Endodermal cell (in vitro differentiated cells): ENCODE measurements around the gene MCOLN1. TPM values are rescaled to one million over a fixed set of nuclear protein-coding genes. Genes with fewer than 3 reads are reported as not detected.

Experiments
- DNase-seq: peaks from one replicate; pipeline ENCODE4 v3.0.0-alpha.2; 2017
- H3K27ac ChIP-seq: 2 replicates; pipeline ENCODE4 v1.5.1; 2013; ENCODE audit warnings: mild to moderate bottlenecking, low read depth, low read length, moderate library complexity
- H3K27me3 ChIP-seq: 2 replicates; pipeline ENCODE4 v1.6.1; 2013; ENCODE audit warnings: mild to moderate bottlenecking, low read length, moderate library complexity; ENCODE audit not compliant: insufficient read depth, control insufficient read depth, poor library complexity, severe bottlenecking
- H3K36me3 ChIP-seq: 2 replicates; pipeline ENCODE4 v1.7.0; 2013; ENCODE audit warnings: mild to moderate bottlenecking, low read length, moderate library complexity; ENCODE audit not compliant: control insufficient read depth, insufficient read depth
- H3K4me1 ChIP-seq: one replicate; pipeline ENCODE4 v1.7.0; 2013; ENCODE audit warnings: low read length; ENCODE audit not compliant: control insufficient read depth, insufficient read depth
- H3K4me3 ChIP-seq: 2 replicates; pipeline ENCODE4 v1.5.1; 2013; ENCODE audit warnings: mild to moderate bottlenecking, low read length, moderate library complexity
- H3K9ac ChIP-seq: 2 replicates; pipeline ENCODE4 v1.6.1; 2013; ENCODE audit warnings: mild to moderate bottlenecking, low read length, moderate library complexity; ENCODE audit not compliant: poor library complexity, severe bottlenecking; ENCODE audit errors: extremely low read depth
- H3K9me3 ChIP-seq: 2 replicates; pipeline ENCODE4 v1.6.1; 2013; ENCODE audit warnings: mild to moderate bottlenecking, low read length, moderate library complexity; ENCODE audit not compliant: control insufficient read depth
- H3K27ac Mint-ChIP-seq: 2 replicates; pipeline ENCODE4 v1.8.0; 2020; ENCODE audit warnings: mixed read lengths
- H3K27me3 Mint-ChIP-seq: 2 replicates; pipeline ENCODE4 v1.8.0; 2021; ENCODE audit warnings: mild to moderate bottlenecking, mixed read lengths; ENCODE audit not compliant: insufficient read depth
- H3K36me3 Mint-ChIP-seq: 2 replicates; pipeline ENCODE4 v1.8.0; 2020; ENCODE audit warnings: low read depth, mixed read lengths
- H3K4me1 Mint-ChIP-seq: 2 replicates; pipeline ENCODE4 v1.8.0; 2020; ENCODE audit warnings: mixed read lengths
- H3K4me3 Mint-ChIP-seq: 2 replicates; pipeline ENCODE4 v1.8.0; 2020; ENCODE audit warnings: mild to moderate bottlenecking, moderate library complexity, mixed read lengths
- H3K9me3 Mint-ChIP-seq: 2 replicates; pipeline ENCODE4 v1.8.0; 2020; ENCODE audit warnings: mild to moderate bottlenecking, mixed read lengths
- CTCF ChIP-seq: fragments of 200-600 bp; sonication (generic); conservative IDR thresholded peaks from 2 replicates; pipeline ENCODE4 v1.5.0; 2021; ENCODE audit warnings: antibody characterized with exemption, mild to moderate bottlenecking
- WGBS, 2 experiments: methylation state at CpG; one replicate each; pipeline versions ENCODE4 v1.1.5 to v1.1.7; 2013; ENCODE audit warnings: missing lambda C conversion rate in 2 of 2, mixed read lengths in 1 of 2; ENCODE audit not compliant: insufficient coverage in 1 of 2, insufficient read length in 1 of 2; 5-methylcytosine and 5-hydroxymethylcytosine counted together
- total RNA-seq, 2 donors: library from RNA; stranded (reverse); fragmentation: NEBNext Ultra II Directional in 1 of 2; extraction: Animal tissue kit (Norgen Biotek cat#: 25700) in 1 of 2; gene quantifications; 2 replicates in 1 of 2; 3 replicates in 1 of 2; pipeline ENCODE4 v1.2.1, GENCODE V29; 2021

The MCOLN1 gene
- total RNA-seq, 2 donors from 2014 or later: 18.0 to 21.4 TPM

- TF ChIP-seq CTCF: no peak
- Mint-ChIP-seq H3K27me3 (no peaks in the 10 kb centered on the region), H3K27ac (peak overlapping the region; percentile 97), H3K36me3 (peaks cover 27% of the 10 kb centered on the region), H3K9me3 (no peaks in the 10 kb centered on the region), H3K4me3 (peak overlapping the region; percentile 86), H3K4me1 (peaks cover 4% of the 10 kb centered on the region)
- DNase-seq: peak; percentile 95
- 0% methylated on average over 41 of the region's 41 CpGs; no CpG with 5 or more reads in 1 of the 2 experiments for WGBS, 2 experiments
- Histone ChIP-seq H3K9me3 (no peaks in the 10 kb centered on the region), H3K27ac (peak overlapping the region; percentile 68), H3K4me1 (no peaks in the 10 kb centered on the region), H3K36me3 (no peaks in the 10 kb centered on the region), H3K4me3 (peak overlapping the region; percentile 95), H3K27me3 (no peaks in the 10 kb centered on the region), H3K9ac (peak overlapping the region; percentile 90)
Observed at GRCh38 chr19:7533925-7534480, 11.6 kb downstream of the MCOLN1 start.

GRCh38 chr19:7534531-7535046, 12.2 kb downstream of the MCOLN1 start:
- 0% methylated on average over 2 to 27 of the region's 27 CpGs for WGBS, 2 experiments
- Mint-ChIP-seq H3K4me1 (peaks cover 4% of the 10 kb centered on the region), H3K36me3 (peaks cover 24% of the 10 kb centered on the region), H3K27ac (peak overlapping the region; percentile 97), H3K27me3 (no peaks in the 10 kb centered on the region), H3K4me3 (peak overlapping the region; percentile 86), H3K9me3 (no peaks in the 10 kb centered on the region)
- Histone ChIP-seq H3K36me3 (no peaks in the 10 kb centered on the region), H3K9me3 (no peaks in the 10 kb centered on the region), H3K27me3 (no peaks in the 10 kb centered on the region), H3K27ac (peak overlapping the region; percentile 74), H3K4me1 (no peaks in the 10 kb centered on the region), H3K4me3 (peak overlapping the region; percentile 95), H3K9ac (peak overlapping the region; percentile 90)
- peak; percentile 88 for DNase-seq
- TF ChIP-seq CTCF: no peak

- Mint-ChIP-seq H3K9me3 (no peaks in the 10 kb centered on the region), H3K27me3 (no peaks in the 10 kb centered on the region), H3K4me1 (peaks cover 4% of the 10 kb centered on the region), H3K36me3 (peaks cover 21% of the 10 kb centered on the region), H3K4me3 (peak within 1 kb of the TSS; percentile 86), H3K27ac (peak within 1 kb of the TSS; percentile 97)
- Histone ChIP-seq H3K4me1 (no peaks in the 10 kb centered on the region), H3K9ac (peak within 1 kb of the TSS; percentile 90), H3K27me3 (no peaks in the 10 kb centered on the region), H3K9me3 (no peaks in the 10 kb centered on the region), H3K4me3 (peak within 1 kb of the TSS; percentile 95), H3K36me3 (peaks cover under 1% of the 10 kb centered on the region), H3K27ac (peak within 1 kb of the TSS; percentile 74)
- peak; percentile 97 for DNase-seq
- TF ChIP-seq CTCF: no peak
- 0 to 1% methylated on average over 33 to 76 of the region's 76 CpGs for WGBS, 2 experiments
Observed at GRCh38 chr19:7535047-7535997, 12.9 kb downstream of the MCOLN1 start, which contains the start of gene PNPLA6. PNPLA6 (plus strand) TSS chr19:7535717; CDS start chr19:7535789, 72 bp downstream.
